IPS DF 4.7 (cell line): ENCODE results near the gene WASF1.
"Not testable (repeated sequence)": the region's sequence is repeated elsewhere in the genome, so short reads cannot be mapped to it uniquely, and the experiment has no call there.

ENCODE experiments used
- DNase-seq: peaks from one replicate; pipeline ENCODE4 v3.0.0-alpha.2; 2013; ENCODE audit warnings: low spot score; ENCODE audit errors: extremely low read depth

Gene WASF1

GRCh38 chr6:110173506-110174132, 5.9 kb downstream of the WASF1 start:
- no peak for DNase-seq

DNA sequence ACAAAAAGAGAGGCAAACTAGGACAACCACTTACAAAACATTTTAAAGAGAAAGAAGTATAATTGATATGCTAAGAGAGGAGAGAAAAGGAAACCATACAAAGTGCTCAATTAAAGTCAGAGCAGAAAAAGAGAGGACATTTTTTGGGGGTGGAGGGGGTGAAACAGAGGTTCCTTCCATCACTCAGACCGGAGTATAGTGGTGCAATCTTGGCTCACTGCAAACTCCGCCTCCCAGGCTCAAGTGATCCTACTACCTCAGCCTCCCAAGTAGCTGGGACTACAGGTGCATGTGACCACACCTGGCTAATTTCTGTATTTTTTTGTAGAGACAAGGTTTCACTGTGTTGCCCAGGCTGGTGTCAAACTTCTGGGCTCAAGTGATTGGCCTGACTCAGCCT, 9.4 kb downstream of the WASF1 start:
- no peak for DNase-seq

- no peak for DNase-seq
Observed at GRCh38 chr6:110158479-110158878, 21.0 kb downstream of the WASF1 start.

DNA sequence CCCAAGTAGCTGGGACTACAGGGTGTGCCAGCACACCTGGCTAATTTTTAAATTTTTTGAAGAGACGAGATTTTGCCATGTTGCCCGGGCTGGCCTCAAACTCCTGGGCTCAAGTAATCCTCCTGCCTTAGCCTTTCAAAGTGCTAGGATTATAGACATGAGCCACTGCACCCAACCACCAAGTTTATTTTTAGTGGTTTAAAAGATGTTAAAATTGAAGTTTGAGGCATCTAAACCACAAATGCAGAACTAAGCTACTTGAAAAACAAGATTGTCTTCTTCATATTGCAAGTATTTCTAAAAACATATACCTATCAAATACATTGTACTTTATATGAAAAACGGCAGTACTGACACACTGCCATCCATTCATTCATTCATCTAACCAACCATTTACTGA, 31.6 kb downstream of the WASF1 start:
- DNase-seq, result no peak

DNA sequence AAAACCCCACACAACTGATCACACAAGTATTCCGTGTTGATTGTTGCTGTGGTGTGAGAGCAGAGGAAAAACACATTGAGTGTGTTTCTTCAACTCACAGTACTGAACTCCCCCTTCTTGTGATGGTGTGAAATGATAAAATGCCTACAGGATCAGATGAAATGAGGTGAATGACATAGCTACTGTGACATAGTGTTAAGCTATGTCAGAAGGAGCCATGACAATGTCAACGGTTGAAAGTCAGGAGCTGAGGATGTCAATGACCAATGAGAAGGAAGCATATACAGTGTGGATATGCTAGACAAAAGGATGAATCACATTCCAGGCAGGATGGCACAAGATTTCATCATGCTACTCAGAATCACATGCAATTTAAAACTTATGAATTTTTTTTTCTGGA, 38.8 kb downstream of the WASF1 start:
- DNase-seq, result no peak

DNA sequence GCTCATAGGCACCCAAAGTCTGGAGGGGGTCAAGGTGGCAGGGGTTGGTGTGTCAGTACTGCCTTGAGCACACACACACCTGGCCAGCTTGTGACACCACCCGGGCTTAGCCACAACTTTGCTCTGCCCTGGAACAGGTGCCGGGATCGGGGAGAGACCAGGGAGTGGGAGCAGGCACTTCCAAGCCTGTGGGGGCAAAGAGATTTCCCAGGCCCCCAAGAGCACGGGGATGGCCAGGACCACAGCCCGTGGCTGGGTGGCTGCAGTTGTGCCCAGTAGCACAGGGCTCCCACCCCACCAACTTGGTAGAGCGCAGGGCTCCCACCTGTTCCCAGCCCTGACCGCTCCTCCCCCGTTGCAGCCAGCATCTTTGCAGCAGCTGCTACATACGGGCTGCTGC, 40.4 kb downstream of the WASF1 start:
- DNase-seq, result no peak

DNA sequence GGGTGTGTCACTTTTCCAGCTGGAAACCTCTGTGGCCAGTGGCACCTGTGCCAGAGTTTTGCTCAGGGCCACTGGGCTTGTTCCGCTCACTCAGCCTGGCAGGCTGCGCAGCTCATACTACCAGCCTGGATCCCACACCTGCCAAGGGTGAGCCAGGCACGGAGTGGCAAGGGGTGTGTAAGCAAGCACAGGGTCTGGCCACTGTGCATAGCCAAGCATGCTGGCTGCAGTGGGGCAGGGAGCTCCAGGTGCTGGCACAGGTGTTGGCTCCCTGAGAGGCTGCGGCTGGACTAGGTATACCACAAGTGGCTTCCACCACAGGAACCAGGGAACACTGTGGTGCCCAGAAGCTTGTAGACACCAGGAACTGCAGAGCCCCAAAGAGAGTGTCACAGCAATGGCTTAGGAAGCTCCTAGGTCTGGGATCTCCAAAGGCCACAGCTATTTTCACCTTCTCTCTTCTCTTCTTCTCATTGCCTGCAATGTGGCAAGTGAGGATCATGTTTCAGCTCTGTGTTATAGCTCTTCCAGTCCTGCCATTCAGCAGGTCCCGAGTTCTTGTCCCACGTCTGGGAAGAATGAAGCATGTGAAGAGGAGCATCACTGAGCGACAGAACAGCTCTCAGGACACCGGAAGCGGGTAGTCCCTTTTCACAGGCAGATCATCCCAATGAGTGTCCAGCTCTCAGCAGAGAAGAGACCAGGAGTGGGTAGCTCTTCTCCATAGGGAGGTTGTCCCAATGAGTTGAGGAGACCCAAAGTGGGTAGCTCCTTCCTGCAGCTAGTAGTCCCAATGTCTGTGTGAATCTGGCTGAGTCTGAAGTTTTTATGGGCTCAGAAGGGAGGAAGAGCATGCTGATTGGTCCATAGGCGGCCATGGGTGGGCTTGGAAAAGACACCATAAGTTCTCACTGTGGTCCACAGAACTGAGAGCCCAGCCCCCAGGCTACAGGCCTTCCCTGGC, 41.3 kb downstream of the WASF1 start:
- DNase-seq, result no peak

GRCh38 chr6:110130362-110130761, 49.1 kb downstream of the WASF1 start:
- no peak for DNase-seq

GRCh38 chr6:110128418-110128817, 51.1 kb downstream of the WASF1 start:
- DNase-seq, result no peak

DNA sequence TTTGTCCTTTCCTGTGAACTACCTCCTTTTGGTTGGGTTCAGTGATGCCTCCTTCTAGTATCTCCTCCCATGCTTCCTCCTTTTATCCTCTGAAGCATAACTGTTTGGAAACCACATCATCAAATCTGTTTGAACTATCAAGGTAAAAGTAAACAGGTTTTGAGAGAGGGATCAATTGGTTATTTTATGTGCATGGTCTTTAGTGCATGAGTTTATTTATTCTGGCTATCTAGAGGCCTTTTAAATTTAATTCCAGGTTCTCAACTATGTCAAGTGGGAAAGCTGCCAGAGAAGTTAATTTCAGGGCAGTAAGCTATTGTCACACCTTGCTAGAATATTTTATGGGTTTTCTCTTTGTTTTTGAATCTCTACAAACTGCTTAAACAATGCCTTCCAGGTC, 54.1 kb downstream of the WASF1 start:
- no peak for DNase-seq

- DNase-seq, result not testable (repeated sequence)
Observed at GRCh38 chr6:110121655-110122054, 57.8 kb downstream of the WASF1 start.

DNA sequence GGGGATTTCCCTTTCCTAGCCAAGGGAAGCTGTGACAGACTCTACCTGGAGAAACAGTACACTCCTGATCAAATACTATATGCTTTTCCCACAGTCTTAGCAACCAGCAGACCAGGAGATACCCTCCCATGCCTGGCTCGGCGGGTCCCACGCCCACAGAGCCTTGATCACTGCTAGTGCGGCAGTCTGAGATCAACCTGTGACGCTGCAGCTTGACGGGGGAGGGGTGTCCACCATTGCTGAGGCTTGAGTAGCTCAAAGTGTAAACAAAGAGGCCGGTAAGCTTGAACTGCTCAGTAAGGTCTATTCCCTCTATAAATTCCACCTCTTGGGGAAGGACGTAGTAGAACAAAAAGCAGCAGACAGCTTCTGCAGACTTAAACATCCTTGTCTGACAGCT, 63.2 kb downstream of the WASF1 start:
- no peak for DNase-seq

DNA sequence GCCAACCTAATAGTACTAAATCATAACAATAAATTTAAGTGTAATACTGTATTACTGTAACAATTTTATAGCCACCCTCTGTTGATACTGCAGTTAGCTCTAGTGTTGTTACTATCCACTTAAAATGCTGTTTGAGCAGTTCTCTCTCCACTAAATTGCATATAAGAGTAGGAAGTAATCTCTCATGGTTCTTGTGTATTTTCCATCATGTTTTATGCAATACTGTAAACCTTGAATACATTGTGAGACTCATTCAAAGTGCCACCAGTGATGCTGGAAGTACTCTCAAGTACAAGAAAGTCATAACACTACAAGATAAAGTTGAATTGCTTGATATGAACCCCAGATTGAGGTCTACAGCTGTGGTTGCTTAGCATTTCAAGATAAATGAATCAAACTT, 65.5 kb downstream of the WASF1 start:
- no peak for DNase-seq

DNA sequence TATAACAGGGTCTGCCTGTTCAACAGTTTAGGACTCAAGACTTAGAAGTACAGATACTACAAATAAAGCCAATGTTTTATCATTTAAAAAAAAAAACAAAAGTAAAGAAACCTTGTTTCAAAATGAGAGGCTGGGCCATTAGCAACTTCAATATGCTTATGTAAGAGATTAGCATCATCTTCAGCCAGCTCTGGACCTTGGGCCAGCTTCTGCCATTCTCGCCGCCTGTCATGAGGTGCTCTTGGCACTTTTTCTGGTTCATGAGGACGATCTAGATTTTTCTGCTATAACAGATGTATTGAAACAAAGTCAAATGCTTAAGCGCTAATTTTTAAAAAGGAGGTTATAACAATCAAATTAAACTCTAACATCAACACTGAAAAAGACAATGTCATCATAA, 74.2 kb downstream of the WASF1 start:
- no peak for DNase-seq

- no peak for DNase-seq
Observed at GRCh38 chr6:110103260-110103659, 76.2 kb downstream of the WASF1 start.

DNA sequence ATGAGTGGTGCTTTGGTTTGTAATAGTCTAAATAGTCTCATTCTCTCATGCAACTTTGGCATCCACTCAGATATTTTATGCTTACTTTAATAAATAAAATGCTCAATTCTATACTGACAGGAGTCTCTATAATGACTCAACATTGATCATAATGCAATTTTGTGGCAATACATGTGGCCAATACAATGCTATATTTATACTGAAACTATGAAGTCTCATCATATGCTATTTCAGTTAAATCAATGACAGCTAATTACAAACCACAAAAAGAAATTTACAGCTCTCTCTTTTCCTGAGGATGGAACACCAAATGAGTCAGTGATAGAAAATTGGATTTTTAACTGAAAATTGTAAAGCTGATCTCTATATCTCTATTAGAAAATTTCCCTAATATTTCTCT, 77.1 kb downstream of the WASF1 start:
- no peak for DNase-seq

DNA sequence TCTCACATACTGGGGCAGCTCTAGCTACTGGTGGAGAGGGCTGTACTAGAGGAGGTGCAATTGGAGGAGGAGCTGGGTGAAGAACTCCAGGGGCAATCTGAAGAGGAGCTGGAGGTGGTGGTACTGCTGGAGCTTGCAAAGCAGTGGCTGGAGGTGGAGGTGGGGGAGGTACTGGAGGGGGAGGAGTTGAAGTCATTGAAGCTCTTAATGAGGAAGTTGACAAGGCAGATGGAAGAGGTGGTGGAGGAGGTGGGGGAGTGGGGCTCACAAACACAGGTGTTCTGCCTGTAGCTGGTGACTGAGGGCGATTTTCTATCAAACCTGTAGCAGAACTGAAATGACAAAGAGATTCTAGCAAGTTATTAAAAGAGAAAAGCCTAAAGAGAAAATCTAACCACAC, 77.6 kb downstream of the WASF1 start:
- DNase-seq, result no peak

DNA sequence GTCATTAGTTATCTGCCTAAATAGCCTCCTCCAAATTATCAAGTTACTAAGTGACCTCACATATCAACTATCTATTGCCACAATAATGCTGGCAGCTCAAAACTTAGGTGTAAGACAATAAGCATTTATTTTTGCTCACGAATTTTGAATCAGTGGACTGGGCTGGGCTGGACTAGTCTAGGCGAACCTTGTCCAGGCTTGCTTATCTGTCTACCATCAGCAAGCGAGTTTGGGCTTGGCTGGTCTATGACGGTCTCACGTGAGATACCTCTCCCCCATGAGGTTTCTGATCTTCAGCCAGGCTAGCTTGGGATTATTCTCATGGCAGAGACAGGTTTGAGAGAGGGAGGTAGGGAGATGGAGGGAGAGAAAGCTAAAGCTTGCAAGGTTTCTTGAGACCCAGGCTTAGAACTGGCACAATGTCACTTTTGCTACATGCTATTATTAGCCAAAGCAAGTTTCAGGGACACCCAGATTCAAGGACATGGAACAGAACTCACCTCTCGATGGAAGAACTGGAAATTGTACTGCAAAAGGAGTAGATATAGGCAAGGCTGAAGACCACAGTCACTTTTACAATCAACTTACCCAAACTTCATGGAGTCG, 80.9 kb downstream of the WASF1 start:
- DNase-seq, result no peak

GRCh38 chr6:110097443-110097842, 82.0 kb downstream of the WASF1 start:
- DNase-seq, result no peak

DNA sequence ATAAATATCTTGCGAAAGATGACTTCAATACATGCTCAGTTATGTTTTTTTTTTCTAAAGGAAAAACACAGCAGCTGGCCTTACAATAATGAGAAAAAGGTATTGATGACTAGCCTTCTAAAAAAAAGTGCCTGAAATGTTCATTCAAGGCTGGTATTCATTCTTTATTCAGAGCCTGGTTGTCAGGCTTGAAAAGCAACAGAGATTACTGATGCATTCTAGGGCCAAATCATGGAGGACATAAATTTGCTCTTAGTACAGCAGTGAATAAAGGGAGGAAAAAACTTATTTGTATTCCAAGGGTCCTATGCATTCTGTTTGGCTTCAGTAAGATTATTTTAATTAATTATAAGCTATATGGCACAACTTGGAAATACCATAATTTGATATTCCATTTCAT, 83.5 kb downstream of the WASF1 start:
- DNase-seq, result no peak

DNA sequence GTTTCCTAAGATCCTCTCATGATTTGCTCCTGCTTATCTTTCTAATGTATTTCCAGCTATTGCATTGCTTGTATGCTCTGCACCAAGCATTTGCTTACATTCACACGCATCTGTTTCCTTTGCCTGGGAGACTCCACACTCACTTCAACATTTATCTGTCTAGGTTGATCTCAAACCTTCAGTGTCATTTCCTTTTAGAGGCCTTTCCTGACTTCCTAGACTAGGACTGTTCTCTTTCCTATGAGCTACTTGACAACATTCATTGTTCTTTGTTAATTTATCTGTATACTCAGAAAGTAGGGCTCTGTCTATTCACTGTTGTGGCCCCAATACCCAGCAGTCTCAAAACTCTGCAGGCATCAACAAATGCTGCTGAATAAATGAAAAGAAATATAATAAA, 84.4 kb downstream of the WASF1 start:
- DNase-seq, result no peak

- no peak for DNase-seq
Observed at GRCh38 chr6:110093981-110094380, 85.5 kb downstream of the WASF1 start.
